AG09309 (cell line): ENCODE results near the gene PRKAR1B.

Source experiments
- DNase-seq: peaks from one replicate; pipeline ENCODE4 v3.0.0-alpha.2; 2010; ENCODE audit warnings: low read depth
- H3K4me3 ChIP-seq: 2 replicates; pipeline ENCODE4 v1.5.1; 2011; ENCODE audit warnings: mild to moderate bottlenecking, low read depth, low read length, moderate library complexity; ENCODE audit not compliant: control insufficient read depth
- TF ChIP-seq, protein P1 (sequence below): IDR thresholded peaks from 2 replicates; pipeline ENCODE4 v1.5.1; 2011; ENCODE audit warnings: mild to moderate bottlenecking, low read depth, low read length, inconsistent platforms; ENCODE audit not compliant: insufficient read depth, control insufficient read depth; ENCODE audit errors: missing control alignments

The PRKAR1B gene

DNA sequence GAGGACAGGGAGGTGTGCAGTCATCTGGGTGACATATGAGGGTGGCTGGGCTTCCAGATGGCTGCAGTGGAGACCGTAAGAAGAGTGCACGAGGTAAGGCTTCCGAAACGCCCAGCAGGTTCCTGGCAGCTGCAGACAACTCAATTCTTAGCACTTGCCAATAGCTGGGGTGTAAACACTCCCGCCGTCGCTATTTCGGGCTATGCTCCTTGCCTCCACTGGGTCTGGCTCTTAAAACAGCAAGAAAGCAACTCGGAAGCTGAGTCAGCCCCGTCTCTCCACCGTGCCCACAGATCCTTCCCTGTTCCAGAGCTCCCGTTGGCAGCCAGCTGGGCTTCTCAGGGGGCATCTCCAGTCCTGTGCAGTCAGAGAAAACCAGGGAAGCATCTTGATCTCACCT lies 201.3 kb downstream of the PRKAR1B start:
- no peak for DNase-seq
- no peak overlapping the region for H3K4me3 ChIP-seq
- TF ChIP-seq, protein P1, sequence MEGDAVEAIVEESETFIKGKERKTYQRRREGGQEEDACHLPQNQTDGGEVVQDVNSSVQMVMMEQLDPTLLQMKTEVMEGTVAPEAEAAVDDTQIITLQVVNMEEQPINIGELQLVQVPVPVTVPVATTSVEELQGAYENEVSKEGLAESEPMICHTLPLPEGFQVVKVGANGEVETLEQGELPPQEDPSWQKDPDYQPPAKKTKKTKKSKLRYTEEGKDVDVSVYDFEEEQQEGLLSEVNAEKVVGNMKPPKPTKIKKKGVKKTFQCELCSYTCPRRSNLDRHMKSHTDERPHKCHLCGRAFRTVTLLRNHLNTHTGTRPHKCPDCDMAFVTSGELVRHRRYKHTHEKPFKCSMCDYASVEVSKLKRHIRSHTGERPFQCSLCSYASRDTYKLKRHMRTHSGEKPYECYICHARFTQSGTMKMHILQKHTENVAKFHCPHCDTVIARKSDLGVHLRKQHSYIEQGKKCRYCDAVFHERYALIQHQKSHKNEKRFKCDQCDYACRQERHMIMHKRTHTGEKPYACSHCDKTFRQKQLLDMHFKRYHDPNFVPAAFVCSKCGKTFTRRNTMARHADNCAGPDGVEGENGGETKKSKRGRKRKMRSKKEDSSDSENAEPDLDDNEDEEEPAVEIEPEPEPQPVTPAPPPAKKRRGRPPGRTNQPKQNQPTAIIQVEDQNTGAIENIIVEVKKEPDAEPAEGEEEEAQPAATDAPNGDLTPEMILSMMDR: no peak

DNA sequence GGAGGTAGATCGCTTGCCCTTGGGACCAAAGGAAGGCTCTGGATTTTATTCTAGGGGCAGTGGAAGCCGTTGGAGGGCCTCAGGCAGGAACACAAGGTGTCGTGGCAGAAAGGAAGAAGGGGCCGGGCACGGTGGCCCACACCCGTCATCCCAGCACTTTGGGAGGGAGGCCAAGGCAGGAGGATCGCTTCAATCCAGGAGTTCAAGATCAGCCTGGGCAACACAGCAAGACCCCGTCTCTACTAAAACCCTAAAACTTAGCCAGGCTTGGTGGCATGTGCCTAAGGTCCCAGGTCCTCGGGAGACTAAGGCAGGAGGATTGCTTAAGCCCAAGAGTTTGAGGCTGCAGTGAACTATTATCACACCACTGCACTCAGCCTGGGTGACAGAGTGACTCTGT lies 202.3 kb downstream of the PRKAR1B start:
- H3K4me3 ChIP-seq: no peak overlapping the region
- no peak for DNase-seq
- TF ChIP-seq, protein P1: no peak

DNA sequence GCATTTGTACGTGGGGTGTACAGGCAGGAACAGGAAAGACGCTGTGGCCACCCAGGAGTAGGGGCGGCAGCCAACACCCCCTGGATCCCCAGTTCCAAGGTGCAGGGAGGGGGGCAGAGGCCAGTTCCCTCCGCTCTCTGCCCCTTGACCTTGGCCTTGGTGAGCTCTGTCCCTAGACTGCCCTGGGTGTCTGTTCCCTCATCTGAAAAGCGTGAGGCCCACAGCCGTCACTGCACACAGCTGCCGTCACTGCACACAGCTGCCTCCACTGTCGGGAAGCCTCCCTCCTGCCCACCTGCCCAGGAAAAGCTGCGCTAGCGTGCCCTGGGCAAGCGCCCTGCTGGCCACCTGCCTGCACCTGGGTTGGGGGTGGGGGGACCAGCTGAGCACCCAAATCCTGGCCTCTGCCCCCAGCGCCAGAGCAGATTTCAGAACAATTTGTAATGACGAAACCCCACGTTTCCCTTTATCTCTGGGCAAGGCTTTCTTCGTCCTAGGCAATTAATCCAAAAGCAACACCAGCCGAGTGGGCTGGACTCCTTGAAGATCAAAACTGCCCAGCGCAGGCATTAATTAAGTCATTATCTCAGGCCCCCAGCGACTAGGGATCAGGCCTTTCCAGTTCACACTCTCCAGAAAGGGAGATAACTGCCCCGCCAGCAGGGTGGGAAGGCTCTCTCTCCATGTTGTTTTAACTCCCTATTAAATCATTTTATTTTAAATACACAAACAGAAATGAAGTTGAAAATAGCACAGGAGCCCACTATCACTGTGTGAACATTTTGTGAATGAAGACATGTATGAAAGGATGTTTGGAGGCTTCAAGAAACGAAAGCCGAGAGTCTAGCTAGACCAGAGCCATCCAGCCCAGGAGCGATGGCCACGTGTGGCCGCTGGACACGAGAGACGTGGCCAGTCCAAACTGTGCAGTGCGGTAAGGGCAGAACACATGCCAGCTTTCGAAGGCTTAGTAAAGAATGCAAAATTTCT lies 203.4 kb downstream of the PRKAR1B start:
- DNase-seq: no peak
- H3K4me3 ChIP-seq: no peak overlapping the region
- TF ChIP-seq, protein P1: no peak

- TF ChIP-seq, protein P1: no peak
- no peak for DNase-seq
- H3K4me3 ChIP-seq: no peak overlapping the region
Observed at GRCh38 chr7:522951-523314, 204.1 kb downstream of the PRKAR1B start.

- TF ChIP-seq, protein P1: no peak
- peak overlapping the region; percentile 43 for H3K4me3 ChIP-seq
- no peak for DNase-seq
Observed at GRCh38 chr7:522071-522950, 204.8 kb downstream of the PRKAR1B start.

- TF ChIP-seq, protein P1: no peak
- peak overlapping the region; percentile 43 for H3K4me3 ChIP-seq
- no peak for DNase-seq
Observed at GRCh38 chr7:521221-522070, 205.6 kb downstream of the PRKAR1B start.
